H1 (cell line): ENCODE measurements around the gene TRAF5. TPM values are rescaled to one million over a fixed set of nuclear protein-coding genes. Genes with fewer than 3 reads are reported as not detected.

Experiments used
- CTCF ChIA-PET: fragments of 300-600 bp; sonication (Branson Sonifier 250); formaldehyde crosslinking; loops from one replicate; lab custom pipeline; 2021; ENCODE audit not compliant: partially characterized antibody; lab: Charles Lee
- POLR2A ChIA-PET: fragments of 300-600 bp; sonication (Branson Sonifier 250); formaldehyde crosslinking; loops from one replicate; lab custom pipeline; 2021; ENCODE audit warnings: inconsistent platforms; ENCODE audit not compliant: partially characterized antibody; lab: Charles Lee
- DNase-seq, 2 experiments: peaks; one replicate each; pipeline versions ENCODE4 v3.0.0 to v3.0.0-alpha.2; 2010 to 2022; ENCODE audit warnings: low spot score in 2 of 2, low read depth in 1 of 2, mixed read lengths in 1 of 2
- FAIRE-seq: peaks from 2 replicates; lab custom pipeline; 2011; peaks lifted over from hg19 to GRCh38; lab: Jason Lieb, UNC
- H2AFZ ChIP-seq: 2 replicates; pipeline ENCODE4 v1.8.1; 2012; ENCODE audit warnings: low read length, inconsistent platforms
- H2AK5ac ChIP-seq: 2 replicates; pipeline ENCODE4 v1.6.1; 2013; ENCODE audit warnings: low read depth, low read length
- H2BK120ac ChIP-seq: replicated peaks from 2 replicates; pipeline ENCODE3; 2013; ENCODE audit warnings: low read depth, low read length, inconsistent platforms
- H2BK12ac ChIP-seq: 2 replicates; pipeline ENCODE4 v1.6.1; 2013; ENCODE audit warnings: low read depth, low read length
- H2BK15ac ChIP-seq: 2 replicates; pipeline ENCODE4 v1.6.1; 2013; ENCODE audit warnings: low read length
- H2BK20ac ChIP-seq: 2 replicates; pipeline ENCODE4 v1.6.1; 2013; ENCODE audit warnings: low read length
- H2BK5ac ChIP-seq: 2 replicates; pipeline ENCODE4 v1.6.1; 2013; ENCODE audit warnings: low read depth, low read length
- H3K14ac ChIP-seq: 2 replicates; pipeline ENCODE4 v1.6.1; 2013; ENCODE audit warnings: inconsistent platforms; ENCODE audit not compliant: insufficient read length
- H3K18ac ChIP-seq: 2 replicates; pipeline ENCODE4 v1.6.1; 2013; ENCODE audit warnings: low read length; ENCODE audit errors: extremely low read depth
- H3K23ac ChIP-seq: 2 replicates; pipeline ENCODE4 v1.6.1; 2013; ENCODE audit warnings: inconsistent platforms; ENCODE audit not compliant: insufficient read length
- H3K23me2 ChIP-seq: 2 replicates; pipeline ENCODE4 v1.6.1; 2013; ENCODE audit warnings: low read depth, low read length
- H3K27ac ChIP-seq: 2 replicates; pipeline ENCODE4 v1.6.1; 2011; ENCODE audit warnings: low read depth, low read length, inconsistent platforms
- H3K27me3 ChIP-seq, 4 experiments: replicated peaks in 1 of 4; 1 replicate in 1 of 4; 2 replicates in 3 of 4; pipeline versions ENCODE4 v1.6.1 to v1.8.1; 2011 to 2013; ENCODE audit warnings: low read length in 3 of 4, mild to moderate bottlenecking in 3 of 4, inconsistent platforms in 2 of 4, mixed read lengths in 2 of 4, moderate library complexity in 1 of 4; ENCODE audit not compliant: control insufficient read depth in 3 of 4, insufficient read depth in 3 of 4; ENCODE audit errors: extremely low read depth in 1 of 4
- H3K36me3 ChIP-seq, 4 experiments: 2 replicates each; pipeline versions ENCODE4 v1.6.1 to v1.8.1; 2011 to 2013; ENCODE audit warnings: mild to moderate bottlenecking in 4 of 4, low read length in 3 of 4, moderate library complexity in 2 of 4, control low read depth in 1 of 4, inconsistent platforms in 1 of 4; ENCODE audit not compliant: insufficient read depth in 4 of 4, control insufficient read depth in 2 of 4
- H3K4ac ChIP-seq: replicated peaks from 2 replicates; pipeline ENCODE3; 2013; ENCODE audit warnings: low read length, low read depth, mixed read lengths, inconsistent platforms; ENCODE audit not compliant: insufficient read length
- H3K4me1 ChIP-seq, 4 experiments: replicated peaks in 1 of 4; 1 replicate in 1 of 4; 2 replicates in 3 of 4; pipeline versions ENCODE4 v1.6.1 to v1.8.1; 2011 to 2013; ENCODE audit warnings: low read length in 3 of 4, inconsistent platforms in 2 of 4, mixed read lengths in 1 of 4; ENCODE audit not compliant: insufficient read depth in 4 of 4, control insufficient read depth in 3 of 4
- H3K4me2 ChIP-seq, 2 experiments: 2 replicates each; pipeline versions ENCODE4 v1.6.1 to v1.8.1; 2011 to 2013; ENCODE audit warnings: low read depth in 2 of 2, low read length in 2 of 2, control low read depth in 1 of 2, inconsistent platforms in 1 of 2, mild to moderate bottlenecking in 1 of 2; ENCODE audit not compliant: insufficient read depth in 1 of 2
- H3K4me3 ChIP-seq, 4 experiments: fragments of 200-600, 300-600 bp in 1 of 4; sonication (generic), shearing (Covaris generic), sonication (Bioruptor Twin) in 1 of 4; 2 replicates each; pipeline versions ENCODE4 v1.5.1 to v1.8.1; 2011 to 2016; ENCODE audit warnings: low read length in 4 of 4, low read depth in 3 of 4, control low read depth in 2 of 4, inconsistent platforms in 2 of 4, mild to moderate bottlenecking in 2 of 4, mixed read lengths in 1 of 4, moderate library complexity in 1 of 4; ENCODE audit not compliant: insufficient read depth in 2 of 4; ENCODE audit errors: extremely low read depth in 1 of 4
- H3K56ac ChIP-seq: replicated peaks from 2 replicates; pipeline ENCODE3; 2013; ENCODE audit warnings: low read depth, mild to moderate bottlenecking, mixed read lengths, low read length, inconsistent platforms; ENCODE audit not compliant: insufficient read length
- H3K79me1 ChIP-seq: 2 replicates; pipeline ENCODE4 v1.6.1; 2013; ENCODE audit warnings: low read depth, low read length, control low read depth
- H3K79me2 ChIP-seq, 2 experiments: 2 replicates each; pipeline versions ENCODE4 v1.6.1 to v1.8.1; 2012 to 2013; ENCODE audit warnings: low read length in 2 of 2, mild to moderate bottlenecking in 2 of 2, inconsistent platforms in 1 of 2; ENCODE audit not compliant: insufficient read depth in 2 of 2, control insufficient read depth in 1 of 2
- H3K9ac ChIP-seq, 4 experiments: replicated peaks in 1 of 4; 1 replicate in 1 of 4; 2 replicates in 3 of 4; pipeline versions ENCODE4 v1.6.1 to v1.8.1; 2011 to 2013; ENCODE audit warnings: low read depth in 3 of 4, low read length in 3 of 4, control low read depth in 2 of 4, mild to moderate bottlenecking in 2 of 4, moderate library complexity in 2 of 4, inconsistent platforms in 1 of 4; ENCODE audit errors: extremely low read depth in 1 of 4
- H3K9me3 ChIP-seq, 2 experiments: 2 replicates each; pipeline versions ENCODE4 v1.6.1 to v1.8.1; 2012 to 2013; ENCODE audit warnings: mild to moderate bottlenecking in 2 of 2, moderate library complexity in 2 of 2, control low read depth in 1 of 2, inconsistent platforms in 1 of 2, low read depth in 1 of 2, low read length in 1 of 2, mixed read lengths in 1 of 2; ENCODE audit not compliant: insufficient read depth in 2 of 2
- H4K20me1 ChIP-seq, 2 experiments: replicated peaks in 1 of 2; 2 replicates each; pipeline versions ENCODE3 to v1.8.1; 2011 to 2013; ENCODE audit warnings: inconsistent platforms in 2 of 2, low read length in 2 of 2, mild to moderate bottlenecking in 1 of 2; ENCODE audit not compliant: insufficient read depth in 2 of 2, control insufficient read depth in 1 of 2
- H4K5ac ChIP-seq: 2 replicates; pipeline ENCODE4 v1.6.1; 2013; ENCODE audit warnings: low read length, low read depth, mixed read lengths, inconsistent platforms; ENCODE audit not compliant: insufficient read length
- H4K8ac ChIP-seq: 2 replicates; pipeline ENCODE4 v1.8.0; 2013; ENCODE audit warnings: mild to moderate bottlenecking, moderate library complexity, low read length, inconsistent platforms; ENCODE audit not compliant: insufficient read depth; ENCODE audit errors: extremely low read depth
- H4K91ac ChIP-seq: replicated peaks from 2 replicates; pipeline ENCODE3; 2013; ENCODE audit warnings: low read length, mixed read lengths, inconsistent platforms; ENCODE audit not compliant: insufficient read length
- BACH1 ChIP-seq: IDR thresholded peaks from 2 replicates; pipeline ENCODE4 v1.6.1; 2012; ENCODE audit warnings: low read length, improper control_type of control experiment
- SUZ12 ChIP-seq: fragments of 200-600 bp; sonication (generic); IDR thresholded peaks from 2 replicates; pipeline ENCODE4 v1.6.1; 2012; ENCODE audit warnings: mild to moderate bottlenecking, inconsistent platforms, low read length, moderate library complexity, mixed read lengths
- USF2 ChIP-seq: IDR thresholded peaks from 2 replicates; pipeline ENCODE4 v1.6.1; 2011; ENCODE audit warnings: low read length, improper control_type of control experiment
- YY1 ChIP-seq: IDR thresholded peaks from 2 replicates; pipeline ENCODE4 v1.6.1; 2011; ENCODE audit warnings: low read depth, mild to moderate bottlenecking, low read length
- WGBS, 2 experiments: shearing (Covaris generic) in 1 of 2; methylation state at CpG; one replicate each; pipeline versions ENCODE4 v1.1.6 to v1.1.7; 2013 to 2015; ENCODE audit warnings: low lambda C conversion rate in 2 of 2, mixed read lengths in 2 of 2, inconsistent platforms in 1 of 2, low coverage in 1 of 2, missing lambda C conversion rate in 1 of 2; ENCODE audit not compliant: insufficient replicate concordance in 2 of 2, insufficient coverage in 1 of 2, insufficient read length in 1 of 2; ENCODE audit errors: extremely low coverage in 1 of 2, missing lambda C conversion rate in 1 of 2; 5-methylcytosine and 5-hydroxymethylcytosine counted together
- polyA plus RNA-seq, 7 experiments: library from polyadenylated mRNA; depleted of rRNA in 3 of 7; stranded (reverse) in 5 of 7; unstranded in 2 of 7; fragments of >200 nt in 5 of 7; fragments of 200-250 nt in 2 of 7; gene quantifications; 1 replicate in 5 of 7; 2 replicates in 1 of 7; 4 replicates in 1 of 7; pipeline versions ENCODE4 v1.2.1 to v1.2.3, GENCODE V29; 2011 to 2013; ENCODE audit warnings: missing spikeins in 2 of 7, mixed read lengths in 2 of 7
- total RNA-seq: library from RNA; stranded (reverse); fragmentation: NEBNext Ultra II Directional; extraction: Animal tissue kit (Norgen Biotek cat#: 25700); gene quantifications from 2 replicates; pipeline ENCODE4 v1.2.1, GENCODE V29; 2021

The TRAF5 gene
- total and polyA plus RNA-seq, 2 of the 8 experiments (the other 6 are each of a cell fraction or from before 2014, with no cell fraction given): 13.0 to 17.1 TPM

- no peaks in the 10 kb centered on the region for H3K27me3 ChIP-seq
- no peaks in the 10 kb centered on the region for H3K79me1 ChIP-seq
- H3K36me3 ChIP-seq: peaks cover 0 to 4% (median 0%) of the 10 kb centered on the region in 4 experiments; a peak in 2 of 8 replicates
- TF ChIP-seq BACH1: no peak
- no peak for TF ChIP-seq YY1
- TF ChIP-seq SUZ12: no peak
- no peak for TF ChIP-seq USF2
- no peak overlapping the region for H3K23ac ChIP-seq
- no peak overlapping the region for H3K9ac ChIP-seq
- no peaks in the 10 kb centered on the region for H4K20me1 ChIP-seq
- no peak overlapping the region for H3K4ac ChIP-seq
- H2BK120ac ChIP-seq: no peak overlapping the region
- no peaks in the 10 kb centered on the region for H3K23me2 ChIP-seq
- ChIA-PET CTCF (interaction anchor here (1.1 kb wide), 1 partner anchor 52 kb away, joined by 3 read pairs; no protein-coding TSS in a partner anchor), POLR2A (no interaction called here)
- no peak overlapping the region for H2BK5ac ChIP-seq
- H4K91ac ChIP-seq: no peak overlapping the region
- H2AFZ ChIP-seq: no peak overlapping the region
- no peaks in the 10 kb centered on the region for H3K9me3 ChIP-seq
- H3K4me3 ChIP-seq: no peak overlapping the region
- H3K18ac ChIP-seq: no peak overlapping the region
- no peak overlapping the region for H2BK12ac ChIP-seq
- H3K79me2 ChIP-seq: no peaks in the 10 kb centered on the region
- H3K27ac ChIP-seq: no peak overlapping the region
- FAIRE-seq (no peak), DNase-seq (no peak)
- H4K8ac ChIP-seq: no peak overlapping the region
- no peak overlapping the region for H2BK15ac ChIP-seq
- no peak overlapping the region for H3K14ac ChIP-seq
- no peak overlapping the region for H4K5ac ChIP-seq
- H3K4me2 ChIP-seq: no peak overlapping the region
- H2AK5ac ChIP-seq: no peak overlapping the region
- 77% methylated on average over 5 of the region's 5 CpGs; no CpG with 5 or more reads in 1 of the 2 experiments for WGBS, 2 experiments
- H3K4me1 ChIP-seq: peaks cover 0 to 15% (median 10%) of the 10 kb centered on the region in 4 experiments; a peak in 5 of 7 replicates
- H3K56ac ChIP-seq: peak overlapping the region; percentile 4
- no peak overlapping the region for H2BK20ac ChIP-seq
Measured at GRCh38 chr1:211375146-211375818, 48.6 kb downstream of the TRAF5 start.
